Activated CD8-positive, alpha-beta memory T cell treated with anti-CD3 and anti-CD28 coated beads, Interleukin-2, amount 10 ng/mL, durations not matched to agents 7 days and 5 days (primary cell): ENCODE results near the gene XIRP2. TPM values are rescaled to one million over a fixed set of nuclear protein-coding genes. Genes with fewer than 3 reads are reported as not detected.

ENCODE experiments used
- ATAC-seq: fragments of 150-1000 bp; cut with Tn5 transposase; one replicate; pipeline ENCODE4 v1.10.0; 2021; ENCODE audit warnings: moderate library complexity
- CTCF ChIA-PET: fragments of 350-600 bp; sonication (Branson Sonifier 250); formaldehyde crosslinking; loops from one replicate; lab custom pipeline; 2021; ENCODE audit warnings: antibody characterized with exemption; lab: Charles Lee
- DNase-seq: peaks from one replicate; pipeline ENCODE4 v3.0.0-alpha.2; 2020
- H3K27ac Mint-ChIP-seq: one replicate; pipeline ENCODE4 v1.8.0; 2021; ENCODE audit warnings: mild to moderate bottlenecking, mixed read lengths
- H3K27me3 Mint-ChIP-seq: one replicate; pipeline ENCODE4 v1.8.0; 2021; ENCODE audit warnings: mixed read lengths
- H3K36me3 Mint-ChIP-seq: one replicate; pipeline ENCODE4 v1.8.0; 2021; ENCODE audit warnings: mild to moderate bottlenecking, mixed read lengths
- H3K4me1 Mint-ChIP-seq: one replicate; pipeline ENCODE4 v1.8.0; 2021; ENCODE audit warnings: mixed read lengths
- H3K4me3 Mint-ChIP-seq: one replicate; pipeline ENCODE4 v1.8.0; 2021; ENCODE audit warnings: mild to moderate bottlenecking, moderate library complexity, mixed read lengths
- H3K9me3 Mint-ChIP-seq: one replicate; pipeline ENCODE4 v1.8.0; 2022; ENCODE audit warnings: low read depth, mixed read lengths
- total RNA-seq, 2 experiments: library from RNA; stranded (reverse); gene quantifications; one replicate each; pipeline ENCODE4 v1.2.3, GENCODE V29; 2021

Gene XIRP2, protein sequence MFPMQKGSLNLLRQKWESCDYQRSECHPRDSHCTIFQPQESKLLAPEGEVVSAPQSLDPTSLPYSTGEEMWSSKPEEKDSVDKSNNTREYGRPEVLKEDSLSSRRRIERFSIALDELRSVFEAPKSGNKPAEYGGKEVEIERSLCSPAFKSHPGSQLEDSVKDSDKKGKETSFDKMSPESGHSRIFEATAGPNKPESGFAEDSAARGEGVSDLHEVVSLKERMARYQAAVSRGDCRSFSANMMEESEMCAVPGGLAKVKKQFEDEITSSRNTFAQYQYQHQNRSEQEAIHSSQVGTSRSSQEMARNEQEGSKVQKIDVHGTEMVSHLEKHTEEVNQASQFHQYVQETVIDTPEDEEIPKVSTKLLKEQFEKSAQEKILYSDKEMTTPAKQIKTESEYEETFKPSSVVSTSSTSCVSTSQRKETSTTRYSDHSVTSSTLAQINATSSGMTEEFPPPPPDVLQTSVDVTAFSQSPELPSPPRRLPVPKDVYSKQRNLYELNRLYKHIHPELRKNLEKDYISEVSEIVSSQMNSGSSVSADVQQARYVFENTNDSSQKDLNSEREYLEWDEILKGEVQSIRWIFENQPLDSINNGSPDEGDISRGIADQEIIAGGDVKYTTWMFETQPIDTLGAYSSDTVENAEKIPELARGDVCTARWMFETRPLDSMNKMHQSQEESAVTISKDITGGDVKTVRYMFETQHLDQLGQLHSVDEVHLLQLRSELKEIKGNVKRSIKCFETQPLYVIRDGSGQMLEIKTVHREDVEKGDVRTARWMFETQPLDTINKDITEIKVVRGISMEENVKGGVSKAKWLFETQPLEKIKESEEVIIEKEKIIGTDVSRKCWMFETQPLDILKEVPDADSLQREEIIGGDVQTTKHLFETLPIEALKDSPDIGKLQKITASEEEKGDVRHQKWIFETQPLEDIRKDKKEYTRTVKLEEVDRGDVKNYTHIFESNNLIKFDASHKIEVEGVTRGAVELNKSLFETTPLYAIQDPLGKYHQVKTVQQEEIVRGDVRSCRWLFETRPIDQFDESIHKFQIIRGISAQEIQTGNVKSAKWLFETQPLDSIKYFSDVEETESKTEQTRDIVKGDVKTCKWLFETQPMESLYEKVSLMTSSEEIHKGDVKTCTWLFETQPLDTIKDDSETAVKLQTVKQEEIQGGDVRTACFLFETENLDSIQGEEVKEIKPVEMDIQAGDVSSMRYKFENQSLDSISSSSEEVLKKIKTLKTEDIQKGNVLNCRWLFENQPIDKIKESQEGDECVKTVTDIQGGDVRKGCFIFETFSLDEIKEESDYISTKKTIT (N-terminal part only)
- total RNA-seq: not detected

DNA sequence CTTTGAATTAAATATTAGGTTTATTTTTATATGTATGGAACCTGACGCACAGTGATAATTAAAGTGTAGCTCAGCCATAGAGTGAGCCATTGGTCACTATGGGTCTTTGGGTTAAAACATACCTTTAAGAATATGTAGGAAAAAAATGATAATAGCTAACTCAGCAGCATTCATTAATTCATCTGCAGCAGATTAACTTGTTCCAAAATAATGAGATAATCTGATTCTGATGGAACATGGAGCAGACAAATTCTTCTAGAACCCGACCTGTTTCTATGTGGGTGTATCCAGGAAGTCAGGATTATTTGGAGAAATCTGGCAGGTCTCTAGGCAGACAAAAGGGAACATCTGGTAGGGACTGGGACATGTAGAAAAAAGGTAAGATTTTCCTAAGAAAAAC lies at the start of gene XIRP2:
XIRP2 (plus strand) TSS at position 301 of the 400 bp plus-strand sequence. CDS start 15,003 bp downstream, outside the sequence.
- Mint-ChIP-seq H3K4me1 (no peaks in the 10 kb centered on the region), H3K27ac (no peak within 1 kb of the TSS), H3K36me3 (no peaks in the 10 kb centered on the region), H3K27me3 (no peaks in the 10 kb centered on the region), H3K9me3 (peaks cover 4% of the 10 kb centered on the region), H3K4me3 (no peak within 1 kb of the TSS)
- CTCF ChIA-PET: no interaction called here
- DNase-seq (no peak), ATAC-seq (no peak)

DNA sequence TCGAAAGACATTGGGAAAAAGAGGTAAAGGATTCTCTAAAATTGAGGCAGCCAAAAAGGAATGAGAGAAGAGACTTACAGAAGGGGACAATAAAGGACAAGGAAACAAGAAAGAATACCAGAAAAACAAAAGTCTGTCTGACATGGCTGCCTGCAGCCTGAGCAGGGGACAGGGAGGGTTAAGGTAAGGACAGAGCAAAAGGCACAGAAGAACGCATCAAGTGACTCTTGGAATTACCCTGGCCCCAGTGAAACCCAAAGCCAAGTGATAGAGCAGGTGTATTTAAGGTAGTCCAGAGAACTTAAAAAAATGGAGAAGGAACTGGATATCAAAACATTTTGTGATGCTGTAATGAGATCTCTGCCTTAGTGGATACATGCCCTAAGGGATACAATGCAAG lies 47.1 kb upstream of the XIRP2 start:
- no peak for DNase-seq
- CTCF ChIA-PET: no interaction called here
- Mint-ChIP-seq H3K9me3 (peaks cover 4% of the 10 kb centered on the region), H3K4me1 (no peaks in the 10 kb centered on the region), H3K27ac (no peak overlapping the region), H3K36me3 (no peaks in the 10 kb centered on the region), H3K4me3 (no peak overlapping the region), H3K27me3 (no peaks in the 10 kb centered on the region)
- no peak for ATAC-seq

DNA sequence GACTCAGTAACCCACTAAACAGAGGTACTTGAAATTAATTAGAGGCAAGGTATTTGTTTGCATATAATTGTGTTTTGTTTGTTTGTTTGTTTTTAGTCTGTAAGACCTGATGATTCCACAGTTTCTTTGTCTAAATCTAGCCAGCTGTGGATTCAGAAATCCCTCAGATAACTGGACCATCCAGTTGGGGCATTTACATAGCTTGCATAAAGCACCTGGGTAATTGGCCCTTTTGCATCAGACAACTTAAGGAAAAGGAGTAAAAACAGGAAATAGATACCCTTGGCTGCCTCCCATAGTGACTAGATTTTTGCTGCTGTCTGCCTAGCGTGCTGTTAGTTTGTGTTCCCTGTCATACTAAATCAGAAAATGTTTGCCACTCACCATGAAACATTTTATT lies 46.6 kb upstream of the XIRP2 start:
- Mint-ChIP-seq H3K4me3 (no peak overlapping the region), H3K27ac (no peak overlapping the region), H3K9me3 (peaks cover 5% of the 10 kb centered on the region), H3K27me3 (no peaks in the 10 kb centered on the region), H3K4me1 (no peaks in the 10 kb centered on the region), H3K36me3 (no peaks in the 10 kb centered on the region)
- no peak for ATAC-seq
- no peak for DNase-seq
- CTCF ChIA-PET: no interaction called here

DNA sequence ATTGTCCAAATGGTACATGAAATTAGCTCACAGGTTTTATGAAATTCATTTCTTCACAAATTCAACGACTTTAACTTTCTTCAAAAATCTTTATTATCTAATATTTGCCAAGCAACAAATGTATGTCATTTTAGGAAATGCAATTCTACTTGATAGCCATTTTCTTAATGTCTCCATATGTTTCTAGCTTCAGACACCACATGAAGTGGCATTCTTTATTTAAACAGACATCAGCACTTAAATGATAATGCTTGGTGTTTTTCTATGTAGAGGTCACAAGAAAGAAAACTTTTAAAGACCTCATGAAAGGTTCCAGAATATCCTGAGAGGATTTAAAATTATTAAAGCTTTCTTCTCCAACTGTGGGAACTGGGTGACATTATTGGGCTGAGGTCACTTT lies 44.2 kb upstream of the XIRP2 start:
- no peak overlapping the region for H3K27ac Mint-ChIP-seq
- H3K4me1 Mint-ChIP-seq: no peaks in the 10 kb centered on the region
- H3K27me3 Mint-ChIP-seq: no peaks in the 10 kb centered on the region
- CTCF ChIA-PET: no interaction called here
- no peak overlapping the region for H3K4me3 Mint-ChIP-seq
- H3K9me3 Mint-ChIP-seq: peaks cover 5% of the 10 kb centered on the region
- ATAC-seq: no peak
- DNase-seq: no peak
- H3K36me3 Mint-ChIP-seq: no peaks in the 10 kb centered on the region

- Mint-ChIP-seq H3K27me3 (no peaks in the 10 kb centered on the region), H3K27ac (no peak overlapping the region), H3K36me3 (no peaks in the 10 kb centered on the region), H3K4me1 (no peaks in the 10 kb centered on the region), H3K9me3 (peaks cover 10% of the 10 kb centered on the region), H3K4me3 (no peak overlapping the region)
- CTCF ChIA-PET: no interaction called here
- ATAC-seq (no peak), DNase-seq (no peak)
Measured at GRCh38 chr2:166862468-166863132, 25.7 kb upstream of the XIRP2 start.

- Mint-ChIP-seq H3K9me3 (peaks cover under 1% of the 10 kb centered on the region), H3K4me1 (no peaks in the 10 kb centered on the region), H3K27ac (no peak overlapping the region), H3K4me3 (no peak overlapping the region), H3K27me3 (no peaks in the 10 kb centered on the region), H3K36me3 (no peaks in the 10 kb centered on the region)
- ATAC-seq (no peak), DNase-seq (no peak)
- CTCF ChIA-PET: no interaction called here
Measured at GRCh38 chr2:166867874-166868514, 20.3 kb upstream of the XIRP2 start.

DNA sequence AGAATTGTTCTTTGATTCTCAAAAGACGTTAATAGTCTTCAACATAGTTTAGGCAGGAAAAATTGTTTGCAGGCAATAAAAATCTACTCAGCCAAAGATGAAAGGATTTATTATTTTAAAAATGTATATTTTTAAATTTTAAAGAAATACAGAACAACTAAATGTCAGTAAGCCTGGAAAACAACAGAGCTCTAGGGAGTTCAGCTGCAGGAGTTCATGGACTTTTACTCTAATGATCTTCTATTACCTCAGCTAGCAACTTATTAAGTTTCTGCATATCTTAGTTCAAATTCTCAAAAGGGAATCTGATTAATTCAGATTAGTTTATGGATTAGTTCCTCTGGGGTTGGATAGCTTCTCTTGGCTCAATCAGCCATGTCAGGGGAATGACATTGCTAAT lies 17.9 kb upstream of the XIRP2 start:
- no peak for ATAC-seq
- no peaks in the 10 kb centered on the region for H3K9me3 Mint-ChIP-seq
- CTCF ChIA-PET: no interaction called here
- no peaks in the 10 kb centered on the region for H3K27me3 Mint-ChIP-seq
- no peaks in the 10 kb centered on the region for H3K36me3 Mint-ChIP-seq
- no peak for DNase-seq
- no peak overlapping the region for H3K4me3 Mint-ChIP-seq
- H3K27ac Mint-ChIP-seq: no peak overlapping the region
- no peaks in the 10 kb centered on the region for H3K4me1 Mint-ChIP-seq

DNA sequence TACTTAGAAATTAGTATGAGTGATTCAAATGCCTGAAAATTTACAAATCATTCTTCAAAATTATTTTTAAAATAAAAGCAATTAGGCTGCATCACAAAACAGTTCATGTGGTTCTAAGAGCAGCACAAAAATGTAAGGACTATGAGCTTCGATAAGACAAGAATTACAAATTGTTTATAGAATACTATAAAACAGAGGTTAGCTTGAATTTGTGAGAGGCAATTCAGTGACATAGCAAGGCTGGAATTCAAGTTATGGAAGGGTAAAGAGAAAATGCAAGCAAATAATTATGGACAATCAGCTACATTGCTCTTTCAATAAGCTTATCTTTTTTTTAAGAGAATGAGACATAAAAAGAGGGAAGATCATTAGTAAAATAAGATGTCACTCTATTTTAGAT lies 7.1 kb upstream of the XIRP2 start:
- ATAC-seq (no peak), DNase-seq (no peak)
- no peaks in the 10 kb centered on the region for H3K36me3 Mint-ChIP-seq
- CTCF ChIA-PET: no interaction called here
- no peak overlapping the region for H3K27ac Mint-ChIP-seq
- H3K4me3 Mint-ChIP-seq: no peak overlapping the region
- H3K27me3 Mint-ChIP-seq: no peaks in the 10 kb centered on the region
- no peaks in the 10 kb centered on the region for H3K9me3 Mint-ChIP-seq
- H3K4me1 Mint-ChIP-seq: no peaks in the 10 kb centered on the region

DNA sequence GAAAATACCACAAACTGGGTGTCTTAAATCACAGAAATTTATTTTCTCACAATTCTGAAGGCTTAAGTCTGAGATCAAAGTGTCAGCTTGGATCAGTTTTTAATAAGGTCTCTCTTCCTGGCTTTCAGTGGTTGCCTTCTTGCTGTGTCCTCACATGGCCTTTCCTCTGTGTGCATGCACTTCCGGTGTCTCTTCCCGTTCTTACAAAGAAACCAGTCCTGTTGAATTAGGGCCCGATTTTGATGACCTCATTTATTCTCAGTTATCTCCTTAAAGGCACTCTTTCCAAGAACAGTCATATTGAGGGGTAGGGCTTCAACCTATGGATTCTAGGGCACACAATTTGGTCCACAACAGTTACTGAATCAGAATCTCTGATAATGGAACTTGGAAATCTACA lies 5.4 kb upstream of the XIRP2 start:
- Mint-ChIP-seq H3K4me1 (no peaks in the 10 kb centered on the region), H3K4me3 (no peak overlapping the region), H3K36me3 (no peaks in the 10 kb centered on the region), H3K9me3 (no peaks in the 10 kb centered on the region), H3K27me3 (no peaks in the 10 kb centered on the region), H3K27ac (no peak overlapping the region)
- ATAC-seq (no peak), DNase-seq (no peak)
- CTCF ChIA-PET: no interaction called here

GRCh38 chr2:166891727-166892126 lies 3.4 kb downstream of the XIRP2 start:
- peaks cover 4% of the 10 kb centered on the region for H3K9me3 Mint-ChIP-seq

DNA sequence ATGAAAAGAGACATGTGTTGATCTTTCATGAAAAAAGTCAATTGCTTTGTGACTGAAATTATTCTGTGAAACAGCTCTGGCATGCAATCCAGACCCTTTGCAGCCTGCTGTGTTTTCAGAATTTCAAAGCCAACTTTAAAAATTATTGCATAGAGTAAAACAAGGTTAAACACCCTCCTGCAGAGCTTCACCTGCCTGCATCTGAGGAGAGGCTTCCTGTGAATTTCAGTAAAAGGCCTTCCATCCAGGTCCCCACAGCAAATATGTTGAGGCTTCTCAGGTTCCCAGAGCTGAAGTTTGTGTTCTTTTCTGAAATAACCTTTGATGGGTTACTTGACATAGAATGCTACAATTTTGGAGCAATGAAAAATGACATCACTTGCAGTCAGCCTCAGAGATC lies 4.1 kb downstream of the XIRP2 start:
- CTCF ChIA-PET: no interaction called here
- no peak for ATAC-seq
- Mint-ChIP-seq H3K36me3 (no peaks in the 10 kb centered on the region), H3K27ac (no peak overlapping the region), H3K4me1 (no peaks in the 10 kb centered on the region), H3K9me3 (peaks cover 4% of the 10 kb centered on the region), H3K4me3 (no peak overlapping the region), H3K27me3 (no peaks in the 10 kb centered on the region)
- DNase-seq: no peak

More at GRCh38 chr2:166891727-166892126, 3.4 kb downstream of the XIRP2 start:
- ATAC-seq: no peak
- H3K27me3 Mint-ChIP-seq: no peaks in the 10 kb centered on the region
- CTCF ChIA-PET: no interaction called here
- no peak overlapping the region for H3K27ac Mint-ChIP-seq
- no peaks in the 10 kb centered on the region for H3K36me3 Mint-ChIP-seq
- H3K4me3 Mint-ChIP-seq: no peak overlapping the region
- DNase-seq: no peak
- no peaks in the 10 kb centered on the region for H3K4me1 Mint-ChIP-seq

- H3K27ac Mint-ChIP-seq: no peak overlapping the region
- H3K4me3 Mint-ChIP-seq: no peak overlapping the region
- ATAC-seq (no peak), DNase-seq (no peak)
- H3K27me3 Mint-ChIP-seq: no peaks in the 10 kb centered on the region
- no peaks in the 10 kb centered on the region for H3K4me1 Mint-ChIP-seq
- no peaks in the 10 kb centered on the region for H3K9me3 Mint-ChIP-seq
- CTCF ChIA-PET: no interaction called here
- no peaks in the 10 kb centered on the region for H3K36me3 Mint-ChIP-seq
Measured at GRCh38 chr2:166895243-166895642, 7.0 kb downstream of the XIRP2 start.
